Amniotic stem cell (primary cell): Measurements from ENCODE around the gene EFR3B.

Experiments
- DNase-seq: peaks from one replicate; lab custom pipeline; 2025; lab: John Stamatoyannopoulos, UW

Gene EFR3B

GRCh38 chr2:25187729-25188350 is 146.0 kb downstream of the EFR3B start:
- DNase-seq, result no peak

- DNase-seq, result no peak
These were observed 146.5 kb downstream of the EFR3B start for GRCh38 chr2:25188405-25188804.

GRCh38 chr2:25190536-25190935 is 148.7 kb downstream of the EFR3B start:
- DNase-seq, result no peak

- no peak for DNase-seq
These were observed 152.8 kb downstream of the EFR3B start for GRCh38 chr2:25194576-25195122.

- no peak for DNase-seq
These were observed 155.7 kb downstream of the EFR3B start for GRCh38 chr2:25197336-25198208.

- no peak for DNase-seq
These were observed 156.3 kb downstream of the EFR3B start for GRCh38 chr2:25198209-25198525.

GRCh38 chr2:25198576-25198975 is 156.7 kb downstream of the EFR3B start:
- DNase-seq, result no peak

GRCh38 chr2:25201265-25201664 is 159.4 kb downstream of the EFR3B start:
- DNase-seq, result no peak

- DNase-seq, result no peak
These were observed 159.9 kb downstream of the EFR3B start for GRCh38 chr2:25201794-25202193.

- no peak for DNase-seq
These were observed 160.4 kb downstream of the EFR3B start for GRCh38 chr2:25202275-25202674.

- DNase-seq, result no peak
These were observed 162.4 kb downstream of the EFR3B start for GRCh38 chr2:25204190-25204838.

GRCh38 chr2:25207078-25207545 is 165.2 kb downstream of the EFR3B start:
- no peak for DNase-seq
